HG02610 (cell line): Measurements from ENCODE around the gene BABAM1.

ENCODE experiments used
- ATAC-seq: cut with Tn5 transposase; IDR thresholded peaks from one replicate; pipeline ENCODE4 v1.9.1; 2021; ENCODE audit warnings: mild to moderate bottlenecking, moderate library complexity; ENCODE audit not compliant: unreplicated experiment

Gene BABAM1

DNA sequence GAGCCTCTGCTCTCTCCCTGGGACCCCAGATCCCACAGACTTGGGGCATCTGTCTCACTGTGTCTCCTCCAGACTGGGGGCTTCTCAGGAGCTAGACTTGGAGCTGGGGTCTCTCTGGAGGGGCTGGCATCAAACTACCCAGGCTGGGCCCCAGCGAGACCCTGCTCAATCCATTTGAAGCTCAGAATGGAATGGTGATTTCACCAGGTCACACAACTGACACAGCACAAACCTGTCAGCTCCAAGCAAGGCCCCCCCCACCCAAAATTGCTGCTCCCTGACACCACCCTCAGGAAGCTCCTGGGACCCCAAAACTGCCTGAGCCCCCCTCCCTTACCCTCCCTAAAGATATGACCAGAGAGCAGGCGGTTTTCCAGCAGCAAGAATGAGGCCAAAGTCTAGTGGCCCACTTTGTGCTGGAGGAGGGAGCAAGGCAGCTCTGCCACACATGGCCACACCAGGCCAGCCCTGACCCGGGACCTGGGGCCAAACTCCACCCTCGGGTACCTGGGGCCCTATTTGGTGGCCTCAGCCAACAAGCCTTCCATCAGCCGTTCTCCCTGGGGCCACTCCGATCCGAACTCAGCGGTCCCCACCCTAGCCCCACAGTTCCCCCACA is 23.9 kb upstream of the BABAM1 start:
- ATAC-seq: no peak

DNA sequence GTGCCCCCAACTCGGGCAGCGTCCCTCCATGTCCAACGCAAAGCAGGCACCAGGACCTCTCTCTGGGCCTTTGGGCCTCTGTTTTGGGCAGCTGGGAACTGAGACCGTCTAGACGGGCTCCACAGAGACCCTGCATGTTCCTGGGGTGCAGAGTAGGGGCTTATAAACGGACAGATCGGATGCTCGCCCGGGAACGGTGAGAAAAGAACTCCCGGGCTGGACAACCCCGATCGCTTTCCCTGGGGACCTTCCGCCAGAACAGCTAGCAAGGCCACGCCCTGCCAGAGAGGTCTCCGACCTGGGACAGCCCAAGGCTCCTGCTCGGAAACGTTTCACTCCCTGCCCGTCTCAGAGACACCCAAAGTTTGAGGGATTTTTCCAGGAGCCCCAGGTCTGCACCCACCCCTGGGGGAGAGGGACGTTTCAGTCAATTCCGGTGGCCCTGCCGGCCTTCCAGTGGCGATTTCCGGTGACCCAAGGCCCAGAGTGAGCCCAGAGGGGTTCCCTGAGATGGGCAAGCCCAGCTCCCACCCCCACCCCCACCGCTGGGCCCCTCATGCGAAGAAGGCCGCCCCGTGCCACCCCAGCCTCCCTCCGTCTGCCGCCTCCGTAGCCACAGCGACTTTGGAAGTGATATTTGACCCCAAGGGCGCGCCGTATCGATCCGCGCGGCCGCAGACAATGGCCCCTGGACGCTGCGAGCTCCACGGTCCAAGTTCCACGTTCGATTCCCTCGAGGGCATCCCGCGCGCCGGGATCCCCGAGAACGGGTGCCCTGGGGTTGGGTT is 23.2 kb upstream of the BABAM1 start:
- ATAC-seq: no peak

DNA sequence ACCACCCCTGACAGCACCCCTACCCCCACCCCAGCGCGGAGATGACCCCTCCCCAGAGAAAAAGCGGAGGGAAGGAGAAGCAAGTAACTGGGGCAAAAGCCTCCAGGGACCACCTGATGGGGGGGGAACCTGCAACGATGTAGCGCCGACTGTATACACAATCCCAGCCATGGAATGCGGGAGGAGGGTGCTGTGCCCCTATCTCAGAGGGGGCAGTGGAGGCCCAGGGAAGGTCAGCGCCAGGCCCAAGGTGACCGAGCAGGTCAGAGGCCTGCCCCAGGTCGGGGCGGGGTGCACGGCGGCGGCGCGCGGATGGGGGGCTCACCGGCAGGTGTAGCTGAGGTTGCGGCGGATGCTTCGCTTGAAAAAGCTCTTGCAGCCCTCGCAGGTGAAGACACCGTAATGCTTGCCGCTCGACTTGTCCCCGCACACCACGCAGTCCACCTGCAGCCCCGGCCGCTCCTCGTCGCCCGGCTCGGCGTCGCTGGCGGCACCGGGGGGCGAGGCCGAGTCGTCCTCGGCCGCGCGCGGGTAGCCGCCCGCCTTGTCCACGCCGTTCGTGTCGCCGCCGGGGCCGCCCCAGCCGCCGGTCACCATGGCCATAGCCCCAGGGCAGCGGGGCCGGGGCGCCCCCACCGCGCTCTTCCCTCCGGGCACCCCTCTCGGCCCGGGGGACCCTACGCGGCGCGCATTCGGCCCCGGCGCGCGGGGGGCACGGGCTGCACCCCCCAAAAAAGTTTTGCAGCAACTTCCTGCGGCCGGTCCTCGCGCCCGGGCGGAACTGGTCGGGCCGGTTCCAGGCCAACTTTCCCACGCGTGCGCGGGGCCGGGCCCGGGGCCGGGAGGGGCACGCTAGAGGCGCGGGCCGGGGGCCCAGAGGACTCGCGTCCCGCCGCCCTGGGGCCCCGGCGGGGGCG is 22.4 kb upstream of the BABAM1 start:
- ATAC-seq: peak; percentile 11

DNA sequence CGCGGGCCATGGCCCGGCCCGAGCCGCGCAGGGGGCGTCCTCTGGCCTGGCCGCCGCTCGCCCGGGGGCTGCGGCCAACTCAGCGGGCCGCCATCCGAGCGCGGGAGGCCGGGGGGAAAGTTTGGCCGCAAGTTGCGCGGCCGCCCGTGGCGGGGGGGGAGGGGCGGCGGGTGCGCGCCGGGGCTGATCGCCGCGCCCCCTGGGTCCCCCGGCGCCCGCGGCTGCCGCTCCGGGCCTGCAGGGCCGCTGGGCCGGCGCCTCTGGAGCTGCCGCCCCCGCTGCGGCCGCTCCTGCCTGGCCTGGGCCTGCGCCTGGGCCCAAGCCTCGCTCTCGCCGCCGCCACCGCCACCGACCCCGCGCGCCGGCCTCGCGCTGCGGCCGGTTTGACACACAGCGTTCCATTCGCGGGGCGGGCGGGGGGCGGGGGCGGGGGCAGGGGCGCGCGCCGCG is 21.7 kb upstream of the BABAM1 start, which contains the start of gene NR2F6:
Gene NR2F6, minus strand, starts transcription at position 385 of the 450 bp plus-strand sequence. CDS start 699 bp downstream, outside the sequence.
- peak; percentile 7 for ATAC-seq

DNA sequence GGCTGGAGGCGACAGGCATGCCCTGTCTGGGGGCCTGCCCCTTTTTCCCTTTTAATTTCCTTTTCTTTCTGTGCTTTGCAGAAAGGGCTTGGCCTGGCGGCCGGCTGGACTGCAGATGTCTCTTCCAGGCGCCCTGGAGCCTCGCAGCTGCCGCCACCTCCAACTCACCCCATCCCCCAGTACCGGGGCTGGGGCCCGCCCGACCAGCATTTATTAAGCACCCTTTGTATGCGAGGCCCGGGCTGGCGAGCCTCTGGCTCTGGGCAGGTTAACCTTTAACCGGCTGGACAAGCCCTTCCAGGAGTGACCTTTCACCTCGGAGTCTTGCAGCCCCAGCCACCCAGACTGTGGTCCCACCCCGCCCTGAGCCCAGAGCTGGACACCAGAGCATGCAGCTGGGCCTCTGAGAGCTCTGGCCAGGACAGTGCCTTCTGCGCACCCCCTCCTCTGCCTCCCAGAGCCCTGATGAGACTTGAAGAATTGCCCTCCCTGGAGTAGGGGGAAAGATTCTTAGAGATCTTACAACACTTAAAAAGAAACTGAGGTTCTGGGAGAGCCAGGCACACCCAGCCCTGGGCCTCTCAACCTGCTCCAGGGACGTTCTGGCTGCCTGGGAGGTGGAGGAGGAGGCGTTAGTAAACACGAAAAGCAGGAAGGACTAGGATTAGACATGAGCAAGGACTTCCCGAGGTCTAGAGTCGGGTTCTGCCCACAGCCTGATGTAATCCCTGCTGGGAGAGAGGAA is 20.4 kb upstream of the BABAM1 start:
- no peak for ATAC-seq

DNA sequence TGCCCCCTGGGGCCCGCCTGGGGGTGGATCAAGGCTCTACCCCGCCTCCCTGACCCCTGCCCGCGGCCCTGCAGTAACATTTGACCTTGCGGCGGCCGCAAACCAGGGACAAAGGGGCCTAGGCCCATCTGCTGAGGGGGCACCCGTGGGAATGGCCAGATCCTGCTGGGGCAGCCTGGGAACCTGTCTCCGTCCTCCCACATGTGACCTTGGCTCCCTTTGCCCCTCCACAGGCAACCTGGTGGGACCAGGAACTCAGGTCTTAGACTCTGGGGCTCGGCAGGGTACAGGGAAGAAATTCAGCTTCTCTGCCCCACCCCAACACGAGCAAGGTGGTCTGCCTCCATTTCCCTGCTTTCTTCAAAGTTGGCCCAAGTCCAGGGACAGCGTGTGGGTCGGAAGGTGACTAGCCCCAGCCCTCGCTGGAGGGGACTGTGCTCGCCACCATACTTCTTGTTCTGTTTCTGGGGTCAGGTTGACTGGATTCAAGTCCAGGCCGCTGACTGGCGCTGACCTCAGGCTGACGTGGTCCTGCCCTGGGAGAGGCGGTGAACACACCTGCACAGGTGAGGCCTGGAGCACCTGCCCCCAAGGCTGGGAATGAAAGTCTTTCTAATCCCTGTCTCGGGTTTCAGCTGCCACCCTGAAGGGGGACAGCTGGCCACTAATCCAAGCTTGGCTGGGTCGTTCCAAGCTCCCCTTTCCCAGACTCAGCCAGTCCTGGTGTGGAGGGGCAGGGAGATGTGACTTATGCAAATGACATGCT is 19.0 kb upstream of the BABAM1 start:
- ATAC-seq: no peak

DNA sequence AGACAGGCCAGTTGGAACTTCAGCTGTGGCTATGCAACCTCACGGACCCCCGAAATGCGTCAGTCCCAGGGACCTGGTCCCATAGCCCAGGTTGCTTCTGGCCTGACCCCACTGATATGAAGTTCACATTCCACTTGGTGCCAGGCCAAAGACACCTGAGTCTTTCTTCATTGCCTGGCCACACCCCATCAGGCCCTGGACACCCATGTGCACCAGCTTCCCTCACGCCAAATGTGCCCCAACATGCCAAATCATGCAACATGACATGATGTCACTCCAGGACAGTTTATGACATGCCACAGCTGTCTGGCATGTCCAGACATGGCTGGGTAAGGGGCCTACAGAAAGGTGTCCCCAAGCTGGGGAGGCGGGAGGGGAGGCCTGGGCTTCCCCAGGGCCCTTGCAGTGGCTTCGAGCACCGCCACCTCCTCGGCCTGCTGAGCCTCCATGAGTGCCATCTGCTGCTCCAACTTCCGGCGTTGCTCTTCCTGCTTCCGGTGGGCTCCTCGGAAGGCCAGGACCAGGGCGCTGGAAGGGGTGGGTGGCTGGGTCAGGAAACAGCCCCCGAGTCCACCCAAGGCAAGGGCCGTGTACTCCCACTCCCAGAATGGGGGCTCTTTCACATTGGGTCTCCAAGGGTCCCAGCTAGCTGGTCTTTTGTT is 17.2 kb upstream of the BABAM1 start:
- no peak for ATAC-seq

DNA sequence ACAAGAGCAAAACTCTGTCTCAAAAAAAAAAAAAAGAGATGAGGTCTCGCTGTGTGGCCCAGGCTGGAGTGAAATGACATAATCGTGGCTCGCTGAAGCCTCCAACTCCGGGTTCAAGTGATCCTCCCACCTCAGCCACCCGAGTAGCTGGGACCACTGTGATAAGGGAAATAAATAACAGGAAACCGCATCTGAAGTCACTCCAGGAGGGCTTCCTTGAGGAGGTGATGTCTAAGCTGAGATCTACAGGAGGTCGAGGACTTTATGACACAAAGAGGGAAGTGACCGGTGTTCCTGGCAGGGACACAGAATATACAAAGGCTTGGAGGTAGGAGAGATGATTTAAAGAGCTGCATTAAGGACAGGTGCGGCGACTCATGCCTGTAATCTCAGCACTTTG is 12.6 kb upstream of the BABAM1 start:
- ATAC-seq: no peak

DNA sequence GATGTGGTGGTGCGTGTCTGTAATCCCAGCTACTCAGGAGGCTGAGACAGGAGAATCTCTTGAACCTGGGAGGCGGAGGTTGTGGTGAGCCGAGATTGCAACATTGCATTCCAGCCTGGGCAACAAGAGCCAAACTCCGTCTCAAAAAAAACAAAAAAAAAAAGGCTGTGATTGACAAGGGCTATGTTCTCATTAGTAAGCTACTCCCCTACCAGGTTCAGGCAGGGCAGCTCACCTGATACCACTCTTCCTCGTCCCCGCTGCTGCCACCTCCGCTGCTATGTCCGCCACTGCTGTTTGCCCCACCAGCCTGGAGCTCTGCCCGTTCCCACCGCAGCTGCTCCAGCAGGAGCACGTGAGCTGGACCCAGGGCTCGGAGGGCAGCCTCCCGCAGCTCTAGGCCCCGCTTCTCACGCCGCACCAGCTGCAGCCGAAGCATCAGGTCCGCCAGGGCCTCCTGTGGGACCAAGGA is 12.1 kb upstream of the BABAM1 start:
- ATAC-seq: no peak

DNA sequence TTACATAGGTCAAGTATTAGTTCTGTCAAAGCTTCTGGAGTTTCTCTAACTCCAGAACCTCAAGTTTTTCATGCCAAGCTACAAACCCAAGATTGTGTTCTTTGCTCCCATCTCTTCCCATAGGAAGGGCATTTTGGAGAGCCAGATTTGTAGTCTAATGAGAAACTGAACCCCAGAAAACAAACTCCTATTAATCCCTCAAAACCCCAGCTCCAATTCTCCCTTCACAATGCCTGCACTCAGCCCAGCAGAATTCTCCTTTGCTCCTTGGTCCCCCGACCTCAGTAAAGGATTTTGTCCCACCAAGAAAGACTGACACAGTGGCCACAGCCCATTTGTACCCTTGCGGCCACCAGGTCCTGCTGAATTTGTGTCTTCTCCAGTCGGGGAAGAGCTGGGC is 11.1 kb upstream of the BABAM1 start:
- no peak for ATAC-seq

DNA sequence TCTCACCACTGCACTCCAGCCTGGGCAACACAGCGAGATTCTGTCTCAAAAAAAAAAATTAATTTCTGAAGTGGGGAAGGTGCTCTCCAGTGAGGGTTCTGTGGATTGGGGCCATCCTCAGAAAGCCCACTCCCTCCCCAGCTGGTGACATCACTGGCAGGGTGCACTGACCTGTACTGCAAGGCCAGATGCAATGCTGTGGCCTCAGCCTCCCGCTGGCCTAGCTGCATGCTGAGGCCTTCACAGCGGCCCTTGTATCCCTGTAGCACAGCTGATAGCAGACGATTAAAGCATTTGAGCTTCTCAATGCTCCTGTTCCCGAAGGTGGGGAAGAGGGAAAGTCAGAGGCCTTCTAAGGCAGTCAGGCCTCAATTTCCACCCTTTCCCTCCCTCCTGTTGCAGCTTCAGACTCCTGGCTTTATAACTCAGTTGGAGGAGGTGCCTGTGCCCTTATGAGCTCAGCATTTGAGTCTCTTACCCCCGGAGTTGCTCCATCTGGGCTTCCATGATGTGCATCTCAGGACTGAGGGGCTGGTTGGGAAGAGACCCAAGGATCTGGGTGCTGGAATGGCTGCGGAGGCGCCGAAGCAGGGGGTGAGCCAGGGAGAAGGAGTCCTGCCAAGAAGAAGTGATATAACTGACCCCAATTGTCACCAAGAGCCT is 8.0 kb upstream of the BABAM1 start:
- ATAC-seq: no peak

DNA sequence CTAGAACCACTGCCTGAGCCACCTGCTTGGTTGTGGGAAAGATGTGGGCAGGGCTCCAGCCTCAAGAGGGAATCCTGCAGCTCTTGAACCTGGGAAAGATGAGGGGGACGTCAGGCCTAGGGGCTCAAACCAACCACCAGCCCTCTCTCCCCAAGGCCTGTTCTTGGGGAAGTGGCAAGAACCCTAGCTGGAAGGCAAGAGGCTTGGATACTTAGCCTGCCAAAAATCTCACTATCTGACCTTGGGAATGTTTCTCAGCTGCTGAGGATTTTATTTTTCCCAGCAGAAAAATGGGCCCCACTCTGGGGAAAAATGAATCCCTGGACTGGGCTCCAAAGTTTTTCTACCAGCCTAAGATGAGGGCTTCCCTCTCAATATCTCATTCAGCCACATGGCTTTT is 7.3 kb upstream of the BABAM1 start:
- ATAC-seq: no peak

DNA sequence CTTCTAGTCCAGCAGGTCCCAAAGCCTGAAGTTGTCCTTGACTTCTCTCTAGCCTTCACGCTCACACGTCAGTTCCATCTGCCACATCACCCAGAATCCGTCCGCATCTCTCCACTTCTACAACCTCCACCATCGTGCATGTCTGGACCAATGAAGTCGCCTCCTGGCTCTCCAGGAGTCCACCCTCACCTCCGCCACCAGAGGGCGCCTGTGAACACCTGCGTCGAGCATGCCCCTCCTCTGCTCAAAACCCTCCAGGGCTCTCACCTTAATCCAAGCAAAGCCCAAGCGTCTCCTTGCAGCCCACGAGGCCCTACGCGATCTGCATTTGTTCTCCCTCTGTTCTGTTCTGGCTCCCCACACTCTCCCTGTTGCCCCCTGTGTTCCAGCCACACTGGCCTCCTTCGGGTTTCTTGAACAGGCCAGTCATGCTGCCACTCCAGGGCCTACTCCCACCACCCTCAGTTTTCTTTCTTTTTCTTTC is 6.4 kb upstream of the BABAM1 start:
- peak; percentile 80 for ATAC-seq

DNA sequence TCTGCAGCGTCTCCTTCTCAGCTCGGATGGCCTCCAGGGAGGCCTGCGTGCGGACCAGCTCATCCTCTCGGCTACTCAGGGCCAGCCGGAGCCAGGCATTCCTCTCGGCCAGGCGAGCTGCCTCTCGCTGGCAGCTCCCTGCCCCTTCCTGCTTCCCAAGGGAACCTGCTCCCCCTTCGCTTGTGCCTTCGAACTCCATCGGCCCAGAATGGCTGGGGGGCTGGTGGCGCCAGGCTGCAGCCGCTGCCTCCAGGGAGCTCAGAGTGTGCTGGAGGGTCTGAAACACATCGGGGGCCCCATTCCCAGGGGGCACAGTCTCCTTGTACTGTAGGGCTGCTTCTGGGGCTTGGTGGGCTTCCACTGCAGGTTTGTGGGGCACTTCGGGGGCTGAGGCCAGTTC is 4.7 kb upstream of the BABAM1 start:
- ATAC-seq: no peak

DNA sequence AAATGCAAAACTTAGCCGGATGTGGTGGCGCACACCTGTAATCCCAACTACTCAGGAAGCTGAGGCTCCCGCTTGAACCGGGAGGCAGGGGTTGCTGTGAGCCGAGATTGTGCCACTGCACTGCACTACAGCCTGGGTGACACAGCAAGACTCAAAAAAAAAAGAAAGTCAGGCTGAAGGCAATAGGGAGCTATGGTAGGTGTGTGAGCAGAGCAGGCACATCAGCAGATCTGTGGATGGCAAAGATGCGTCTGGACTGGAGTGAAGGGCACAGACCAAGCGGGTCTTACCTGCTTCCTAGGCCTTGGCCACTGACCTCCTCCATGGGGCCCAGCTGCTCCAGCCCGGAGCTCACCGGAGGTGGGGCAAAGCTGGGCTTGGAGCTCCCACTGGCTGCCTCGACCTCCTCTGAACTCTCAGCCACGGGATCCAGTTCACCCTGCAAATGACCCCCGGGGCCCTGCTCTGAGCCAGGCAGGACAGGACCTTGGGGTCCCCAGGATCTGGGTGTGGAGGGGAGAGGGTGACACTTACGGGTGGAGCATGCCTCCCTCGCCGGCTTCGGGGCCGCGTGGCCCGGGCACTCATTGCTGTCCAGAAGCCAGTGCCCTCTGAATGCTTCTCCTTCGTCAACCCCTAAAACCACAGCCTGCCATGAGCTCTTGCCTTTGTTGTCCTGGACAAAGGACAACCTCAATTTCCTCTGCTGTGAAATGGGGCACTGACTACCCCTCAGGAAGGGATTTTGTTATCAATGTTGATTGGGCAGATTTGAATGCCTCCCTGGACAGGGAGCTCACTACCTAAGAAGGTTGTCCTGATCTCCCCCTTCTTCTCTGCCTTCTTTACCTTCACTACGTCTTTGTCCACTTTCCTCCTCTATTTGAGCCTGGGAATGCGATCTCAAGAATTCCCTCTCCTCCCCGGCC is 3.3 kb upstream of the BABAM1 start:
- no peak for ATAC-seq

DNA sequence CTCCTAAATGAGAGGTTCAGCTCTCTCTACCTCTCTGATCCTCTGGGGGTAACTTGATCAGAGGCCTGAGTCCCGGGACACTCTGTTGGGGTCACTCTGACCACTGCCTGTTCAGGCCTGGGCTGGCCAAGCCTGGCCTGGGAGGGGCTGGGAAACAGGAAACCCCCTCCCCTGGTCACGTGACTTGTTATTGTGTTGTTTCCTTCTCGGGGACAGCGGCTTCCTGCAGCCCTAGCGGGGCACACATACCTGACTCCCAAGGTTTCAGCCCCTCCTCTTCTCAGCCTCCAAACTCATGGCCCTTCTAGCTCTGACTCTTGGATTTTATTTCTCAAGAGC is 2.6 kb upstream of the BABAM1 start, which contains the start of gene USHBP1:
Gene USHBP1, minus strand, starts transcription at position 105 of the 339 bp plus-strand sequence. CDS start 446 bp downstream, outside the sequence.
- no peak for ATAC-seq

DNA sequence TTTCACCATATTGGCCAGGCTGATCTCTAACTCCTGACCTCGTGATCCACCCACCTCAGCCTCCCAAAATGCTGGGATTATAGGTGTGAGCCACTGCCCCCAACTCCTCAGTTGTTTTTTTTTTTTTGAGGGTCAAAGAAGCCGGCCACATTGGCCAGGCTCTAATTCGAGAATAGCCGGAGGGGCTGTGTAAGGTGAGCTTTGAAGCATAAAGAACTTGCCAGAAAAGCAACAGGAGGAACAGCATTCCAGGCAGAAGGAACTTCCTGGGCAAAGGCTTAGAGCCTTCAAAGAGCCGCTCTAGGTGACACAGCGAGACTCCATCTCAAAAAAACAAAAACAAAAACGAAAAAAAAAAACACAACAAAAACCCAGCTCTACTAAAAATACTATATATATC is 1.2 kb upstream of the BABAM1 start:
- no peak for ATAC-seq

DNA sequence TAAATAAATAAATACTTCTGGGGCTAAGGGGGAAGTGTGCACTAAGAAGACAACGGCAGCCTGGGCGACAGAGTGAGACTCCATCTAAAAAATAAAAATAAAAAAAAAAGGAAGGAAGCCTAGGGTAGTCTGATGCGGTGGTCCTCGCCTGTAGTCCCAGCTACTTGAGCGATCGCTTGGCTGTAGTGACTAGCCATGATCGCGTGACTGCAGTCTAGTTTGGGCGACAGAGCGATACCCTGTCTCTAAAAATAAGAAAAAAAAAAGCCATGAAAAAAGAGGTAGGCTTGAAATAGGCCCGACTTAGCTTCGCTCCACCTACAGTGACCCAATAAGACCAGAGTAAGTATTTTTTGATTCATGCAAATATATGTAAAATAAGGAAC is 661 bp upstream of the BABAM1 start:
- no peak for ATAC-seq
